22Rv1 (cell line): ENCODE measurements around the gene TEX22.

ENCODE experiments used
- ZFX ChIP-seq: fragments of 450-650 bp; IDR thresholded peaks from 2 replicates; pipeline ENCODE4 v1.6.1; 2017; ENCODE audit warnings: antibody characterized with exemption, borderline replicate concordance
- TF ChIP-seq, protein P1 (sequence below): fragments of 450-650 bp; IDR thresholded peaks from 2 replicates; pipeline ENCODE4 v1.5.1; 2017; ENCODE audit warnings: mild to moderate bottlenecking

DNA sequence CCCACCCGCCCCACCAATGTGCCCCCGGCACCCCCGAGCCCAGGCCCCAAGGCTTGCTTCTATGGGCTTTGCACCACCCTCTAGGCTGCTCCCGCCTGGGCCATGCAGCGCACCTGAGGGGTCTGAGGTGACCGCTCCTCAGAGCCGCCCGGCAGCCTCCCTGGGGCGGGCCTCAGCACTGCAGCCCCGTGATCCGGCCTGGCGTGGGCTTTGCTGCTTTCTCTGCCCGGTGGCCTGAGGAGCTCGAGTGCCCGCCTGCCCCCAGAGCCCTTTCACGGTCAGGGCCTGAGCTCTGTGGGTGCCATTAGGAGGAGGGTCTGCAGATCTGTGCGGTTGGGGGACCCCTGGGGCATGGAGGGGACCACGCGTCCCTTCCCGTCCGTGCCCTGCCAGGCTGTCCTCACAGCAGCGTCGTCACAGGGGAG is 27.5 kb downstream of the TEX22 start:
- TF ChIP-seq, protein P1, sequence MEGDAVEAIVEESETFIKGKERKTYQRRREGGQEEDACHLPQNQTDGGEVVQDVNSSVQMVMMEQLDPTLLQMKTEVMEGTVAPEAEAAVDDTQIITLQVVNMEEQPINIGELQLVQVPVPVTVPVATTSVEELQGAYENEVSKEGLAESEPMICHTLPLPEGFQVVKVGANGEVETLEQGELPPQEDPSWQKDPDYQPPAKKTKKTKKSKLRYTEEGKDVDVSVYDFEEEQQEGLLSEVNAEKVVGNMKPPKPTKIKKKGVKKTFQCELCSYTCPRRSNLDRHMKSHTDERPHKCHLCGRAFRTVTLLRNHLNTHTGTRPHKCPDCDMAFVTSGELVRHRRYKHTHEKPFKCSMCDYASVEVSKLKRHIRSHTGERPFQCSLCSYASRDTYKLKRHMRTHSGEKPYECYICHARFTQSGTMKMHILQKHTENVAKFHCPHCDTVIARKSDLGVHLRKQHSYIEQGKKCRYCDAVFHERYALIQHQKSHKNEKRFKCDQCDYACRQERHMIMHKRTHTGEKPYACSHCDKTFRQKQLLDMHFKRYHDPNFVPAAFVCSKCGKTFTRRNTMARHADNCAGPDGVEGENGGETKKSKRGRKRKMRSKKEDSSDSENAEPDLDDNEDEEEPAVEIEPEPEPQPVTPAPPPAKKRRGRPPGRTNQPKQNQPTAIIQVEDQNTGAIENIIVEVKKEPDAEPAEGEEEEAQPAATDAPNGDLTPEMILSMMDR: no peak
- no peak for TF ChIP-seq ZFX
